ENCODE results near the gene BAZ2B.

The BAZ2B gene

DNA sequence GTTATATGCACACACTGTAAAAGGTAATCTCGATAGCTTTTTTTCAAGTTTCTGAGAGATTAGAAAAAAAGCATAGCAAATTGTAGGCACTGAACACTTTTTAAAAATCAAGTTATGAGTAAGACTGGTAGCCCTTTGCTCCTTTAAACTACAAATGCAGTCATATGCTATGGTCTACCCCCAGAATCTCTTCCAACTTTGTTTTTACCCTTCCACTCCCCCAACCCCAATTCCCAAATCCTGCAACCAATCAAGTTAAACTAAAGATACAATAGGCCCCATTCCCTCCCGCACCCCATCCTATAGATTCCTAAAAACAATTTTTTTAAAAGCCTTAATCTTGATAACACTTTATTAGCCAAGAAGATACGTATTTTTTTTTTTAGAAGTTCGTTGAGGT lies 752 bp upstream of the BAZ2B start:
- no peaks in the 10 kb centered on the region for H3K36me3 ChIP-seq (ENCODE audit: control insufficient read depth in 1 of 2, insufficient read depth in 2 of 2, low read length in 2 of 2)

DNA sequence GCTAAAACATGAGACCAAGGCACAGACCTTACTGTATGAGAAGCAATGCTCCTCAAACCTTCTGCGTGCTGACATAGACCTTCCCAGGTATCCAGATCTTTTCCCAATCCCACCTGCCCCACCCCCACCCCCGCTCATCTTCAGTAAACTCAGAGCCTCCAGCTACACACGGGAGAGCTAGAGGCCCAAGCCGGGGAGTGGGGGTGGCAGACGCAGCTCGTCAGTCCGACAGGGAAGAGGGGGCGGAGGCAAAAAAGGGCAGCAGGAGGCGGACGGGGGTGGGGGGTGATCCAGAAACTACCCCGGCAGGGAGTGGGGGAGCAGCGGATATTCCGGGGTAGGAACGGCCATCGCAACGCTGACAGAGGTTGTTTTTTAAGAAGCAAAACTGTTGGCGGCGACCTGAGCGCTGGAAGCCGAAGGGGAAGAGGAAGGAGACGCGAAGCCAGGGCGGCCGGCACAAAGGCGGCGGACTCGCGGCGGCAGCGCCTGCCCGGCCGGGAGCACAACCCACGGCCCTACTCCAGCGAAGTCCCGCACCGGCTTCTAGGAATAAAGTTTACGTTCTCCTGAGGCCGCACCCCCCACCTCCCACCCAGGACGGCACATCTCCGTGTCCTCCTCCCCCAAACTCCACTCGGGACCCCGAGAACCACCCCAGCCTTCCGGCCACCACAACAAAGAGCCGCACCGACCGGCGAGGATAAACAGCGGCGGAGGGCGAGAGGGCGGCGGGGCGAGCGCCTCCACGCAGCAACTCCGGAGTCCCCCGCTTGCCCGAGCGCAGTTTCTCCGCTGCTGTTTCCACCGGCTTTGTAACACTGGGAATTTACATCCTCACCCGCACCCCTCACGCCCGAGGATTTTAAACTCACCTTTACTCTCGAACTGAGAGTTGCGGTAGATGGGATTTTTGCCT lies 722 bp downstream of the BAZ2B start:
- Histone ChIP-seq H3K9me3 (ENCODE audit: control insufficient read depth in 1 of 2, low read length in 2 of 2) (no peaks in the 10 kb centered on the region), H3K27me3 (ENCODE audit: control insufficient read depth in 1 of 2, insufficient read depth in 2 of 2, low read length in 2 of 2) (no peaks in the 10 kb centered on the region), H3K27ac (ENCODE audit: low read depth, low read length) (peak overlapping the region; percentile 98), H3K4me3 (ENCODE audit: low read depth in 1 of 2, low read length in 2 of 2) (peak overlapping the region; percentile 74 to 85), H3K9ac (ENCODE audit: low read depth in 1 of 2, low read length in 2 of 2) (peak overlapping the region; percentile 86 to 90), H3K4me1 (ENCODE audit: control insufficient read depth in 1 of 2, insufficient read depth in 2 of 2, low read length in 2 of 2) (peaks cover 0 to 22% of the 10 kb centered on the region in 2 donors), H3K36me3 (ENCODE audit: control insufficient read depth in 1 of 2, insufficient read depth in 2 of 2, low read length in 2 of 2) (no peaks in the 10 kb centered on the region)

More for the DNA sequence above, 752 bp upstream of the BAZ2B start:
- Histone ChIP-seq H3K4me1 (ENCODE audit: control insufficient read depth in 1 of 2, insufficient read depth in 2 of 2, low read length in 2 of 2) (peaks cover 0 to 16% of the 10 kb centered on the region in 2 donors), H3K4me3 (ENCODE audit: low read depth in 1 of 2, low read length in 2 of 2) (peak overlapping the region; percentile 74 to 85), H3K27ac (ENCODE audit: low read depth, low read length) (no peak overlapping the region), H3K27me3 (ENCODE audit: control insufficient read depth in 1 of 2, insufficient read depth in 2 of 2, low read length in 2 of 2) (no peaks in the 10 kb centered on the region), H3K9me3 (ENCODE audit: control insufficient read depth in 1 of 2, low read length in 2 of 2) (no peaks in the 10 kb centered on the region), H3K9ac (ENCODE audit: low read depth in 1 of 2, low read length in 2 of 2) (peak overlapping the region; percentile 86 to 90)

DNA sequence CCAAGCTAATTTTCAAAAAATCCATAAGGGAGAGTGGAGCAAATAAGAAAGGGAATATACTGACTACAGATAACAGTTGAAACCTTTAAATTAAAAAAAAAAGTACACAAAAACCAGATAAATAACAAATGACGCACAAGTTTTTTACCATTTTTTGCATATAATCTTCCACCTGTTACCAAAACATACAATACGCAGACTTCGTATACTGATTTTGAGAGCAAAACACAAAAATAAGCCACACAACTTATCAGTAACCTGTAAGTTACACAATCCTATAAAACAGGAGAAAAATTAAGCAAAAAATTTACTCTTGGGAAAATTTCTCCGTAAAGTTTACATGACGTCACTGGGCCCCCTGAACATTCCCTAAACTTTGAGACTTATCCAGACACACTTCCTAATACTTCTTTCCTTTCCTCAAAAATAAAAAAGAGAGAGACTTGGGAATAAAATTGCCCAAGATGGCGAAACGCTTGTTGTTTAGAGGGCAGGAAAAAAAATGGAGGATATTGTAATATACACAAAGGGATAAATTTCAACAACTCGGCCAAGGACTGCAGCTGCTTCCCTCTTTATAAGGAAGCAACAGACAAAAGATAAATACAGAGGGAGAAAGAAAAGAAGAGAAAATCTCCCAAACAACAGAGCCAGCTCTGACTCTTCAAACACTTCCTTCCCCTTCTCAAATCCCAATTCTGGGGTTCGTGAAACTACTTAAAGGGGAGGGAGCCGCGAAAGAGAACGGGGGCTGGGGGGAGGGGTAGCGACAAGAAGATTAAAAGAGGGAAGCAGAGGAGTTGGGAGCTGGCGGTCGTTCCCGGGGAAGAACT lies 1.6 kb downstream of the BAZ2B start:
- Histone ChIP-seq H3K27ac (ENCODE audit: low read depth, low read length) (peak overlapping the region; percentile 98), H3K4me1 (ENCODE audit: control insufficient read depth in 1 of 2, insufficient read depth in 2 of 2, low read length in 2 of 2) (peaks cover 0 to 22% of the 10 kb centered on the region in 2 donors), H3K27me3 (ENCODE audit: control insufficient read depth in 1 of 2, insufficient read depth in 2 of 2, low read length in 2 of 2) (no peaks in the 10 kb centered on the region), H3K4me3 (ENCODE audit: low read depth in 1 of 2, low read length in 2 of 2) (peak overlapping the region; percentile 74 to 85), H3K36me3 (ENCODE audit: control insufficient read depth in 1 of 2, insufficient read depth in 2 of 2, low read length in 2 of 2) (no peaks in the 10 kb centered on the region), H3K9me3 (ENCODE audit: control insufficient read depth in 1 of 2, low read length in 2 of 2) (no peaks in the 10 kb centered on the region), H3K9ac (ENCODE audit: low read depth in 1 of 2, low read length in 2 of 2) (peak overlapping the region; percentile 86 to 90)

DNA sequence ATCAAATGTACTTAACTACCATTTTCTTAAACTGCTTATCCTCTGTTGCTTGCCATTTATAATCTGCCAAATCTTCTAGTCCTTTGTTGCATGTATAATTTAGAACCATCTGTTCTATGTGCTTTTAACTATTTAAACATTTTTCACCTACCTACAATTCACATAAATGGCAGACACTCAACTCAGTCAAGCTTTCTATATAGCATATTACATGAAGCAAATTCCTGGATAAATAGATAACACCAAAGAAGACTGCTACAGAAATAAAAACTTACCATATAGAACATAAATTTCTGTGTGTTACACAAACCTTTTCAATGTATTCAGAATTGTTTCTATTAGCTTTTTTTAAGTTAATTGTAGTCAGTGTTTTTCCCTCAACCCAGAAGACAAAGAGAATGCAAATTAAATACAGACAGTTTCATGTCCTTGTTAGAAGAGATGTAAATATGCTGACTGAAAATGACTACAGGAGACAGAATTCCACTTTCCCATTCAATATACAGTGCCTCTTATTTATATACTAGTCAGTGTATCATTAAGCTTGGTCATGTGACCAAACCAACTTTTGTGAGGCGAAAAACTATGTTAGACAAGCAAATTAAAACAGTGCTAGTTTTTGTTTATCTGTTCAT lies 2.6 kb downstream of the BAZ2B start:
- H3K4me3 ChIP-seq (ENCODE audit: low read depth in 1 of 2, low read length in 2 of 2), result peak overlapping the region; percentile 74 to 85
- no peaks in the 10 kb centered on the region for H3K9me3 ChIP-seq (ENCODE audit: control insufficient read depth in 1 of 2, low read length in 2 of 2)
- H3K36me3 ChIP-seq (ENCODE audit: control insufficient read depth in 1 of 2, insufficient read depth in 2 of 2, low read length in 2 of 2), result no peaks in the 10 kb centered on the region
- H3K4me1 ChIP-seq (ENCODE audit: control insufficient read depth in 1 of 2, insufficient read depth in 2 of 2, low read length in 2 of 2), result peaks cover 0 to 22% of the 10 kb centered on the region in 2 donors
- H3K9ac ChIP-seq (ENCODE audit: low read depth in 1 of 2, low read length in 2 of 2), result peak overlapping the region; percentile 86 to 90
- H3K27ac ChIP-seq (ENCODE audit: low read depth, low read length), result peak overlapping the region; percentile 98
- no peaks in the 10 kb centered on the region for H3K27me3 ChIP-seq (ENCODE audit: control insufficient read depth in 1 of 2, insufficient read depth in 2 of 2, low read length in 2 of 2)

DNA sequence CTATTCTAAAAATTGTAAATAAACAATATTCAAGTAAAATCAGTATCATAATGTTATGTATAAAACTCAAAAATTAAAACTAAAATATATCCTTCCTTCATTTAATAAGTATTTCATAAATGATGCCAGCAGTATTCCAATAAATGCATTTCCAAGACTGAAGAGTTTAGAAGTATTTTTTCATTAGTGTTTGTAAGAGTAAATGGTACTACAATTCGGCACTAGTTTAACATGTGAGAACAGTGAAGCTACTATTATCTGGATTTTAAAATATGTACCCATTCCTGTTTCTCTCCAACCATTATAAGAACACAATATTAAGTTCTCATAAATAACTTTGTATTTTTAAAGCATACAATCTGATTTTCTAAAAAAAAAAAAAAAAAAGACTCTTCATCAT lies 3.3 kb downstream of the BAZ2B start:
- Histone ChIP-seq H3K4me3 (ENCODE audit: low read depth in 1 of 2, low read length in 2 of 2) (peak overlapping the region; percentile 74 to 85), H3K36me3 (ENCODE audit: control insufficient read depth in 1 of 2, insufficient read depth in 2 of 2, low read length in 2 of 2) (no peaks in the 10 kb centered on the region), H3K27me3 (ENCODE audit: control insufficient read depth in 1 of 2, insufficient read depth in 2 of 2, low read length in 2 of 2) (no peaks in the 10 kb centered on the region), H3K27ac (ENCODE audit: low read depth, low read length) (no peak overlapping the region), H3K9me3 (ENCODE audit: control insufficient read depth in 1 of 2, low read length in 2 of 2) (no peaks in the 10 kb centered on the region), H3K9ac (ENCODE audit: low read depth in 1 of 2, low read length in 2 of 2) (peak overlapping the region in 1 of 2 donors; percentile 90), H3K4me1 (ENCODE audit: control insufficient read depth in 1 of 2, insufficient read depth in 2 of 2, low read length in 2 of 2) (peaks cover 0 to 22% of the 10 kb centered on the region in 2 donors)

DNA sequence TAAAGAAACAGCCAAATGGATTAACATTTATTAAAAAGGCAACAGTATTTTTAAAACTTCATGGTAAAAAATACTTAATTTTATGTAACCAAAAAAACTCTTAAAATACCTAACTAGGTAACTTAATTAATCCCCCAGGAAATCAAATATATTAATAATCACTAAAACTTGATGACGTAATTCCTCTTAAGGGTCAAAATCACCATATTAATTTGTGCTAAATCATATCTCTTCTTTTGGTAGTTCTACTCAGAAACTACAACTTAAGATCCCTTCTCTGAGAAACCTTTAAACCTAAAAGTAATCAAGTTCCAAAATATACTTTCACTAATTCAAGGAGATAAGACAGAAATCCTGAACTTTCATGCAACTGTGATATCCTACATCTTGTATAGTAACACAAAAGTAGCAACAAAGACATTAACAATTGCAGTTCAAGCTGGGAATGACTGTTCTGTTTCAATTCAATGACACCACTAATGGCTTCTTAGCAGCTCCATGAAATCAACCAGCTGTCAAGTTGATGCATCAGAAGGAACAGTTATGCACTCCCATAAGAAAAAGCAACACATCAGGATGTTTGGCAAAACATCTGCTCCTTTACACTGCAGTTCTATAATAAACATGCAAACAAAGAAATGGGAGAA lies 4.0 kb downstream of the BAZ2B start:
- H3K4me3 ChIP-seq (ENCODE audit: low read depth in 1 of 2, low read length in 2 of 2), result no peak overlapping the region
- no peak overlapping the region for H3K27ac ChIP-seq (ENCODE audit: low read depth, low read length)
- peaks cover 0 to 27% of the 10 kb centered on the region in 2 donors for H3K4me1 ChIP-seq (ENCODE audit: control insufficient read depth in 1 of 2, insufficient read depth in 2 of 2, low read length in 2 of 2)
- no peaks in the 10 kb centered on the region for H3K9me3 ChIP-seq (ENCODE audit: control insufficient read depth in 1 of 2, low read length in 2 of 2)
- H3K27me3 ChIP-seq (ENCODE audit: control insufficient read depth in 1 of 2, insufficient read depth in 2 of 2, low read length in 2 of 2), result no peaks in the 10 kb centered on the region
- H3K9ac ChIP-seq (ENCODE audit: low read depth in 1 of 2, low read length in 2 of 2), result no peak overlapping the region
- H3K36me3 ChIP-seq (ENCODE audit: control insufficient read depth in 1 of 2, insufficient read depth in 2 of 2, low read length in 2 of 2), result no peaks in the 10 kb centered on the region

DNA sequence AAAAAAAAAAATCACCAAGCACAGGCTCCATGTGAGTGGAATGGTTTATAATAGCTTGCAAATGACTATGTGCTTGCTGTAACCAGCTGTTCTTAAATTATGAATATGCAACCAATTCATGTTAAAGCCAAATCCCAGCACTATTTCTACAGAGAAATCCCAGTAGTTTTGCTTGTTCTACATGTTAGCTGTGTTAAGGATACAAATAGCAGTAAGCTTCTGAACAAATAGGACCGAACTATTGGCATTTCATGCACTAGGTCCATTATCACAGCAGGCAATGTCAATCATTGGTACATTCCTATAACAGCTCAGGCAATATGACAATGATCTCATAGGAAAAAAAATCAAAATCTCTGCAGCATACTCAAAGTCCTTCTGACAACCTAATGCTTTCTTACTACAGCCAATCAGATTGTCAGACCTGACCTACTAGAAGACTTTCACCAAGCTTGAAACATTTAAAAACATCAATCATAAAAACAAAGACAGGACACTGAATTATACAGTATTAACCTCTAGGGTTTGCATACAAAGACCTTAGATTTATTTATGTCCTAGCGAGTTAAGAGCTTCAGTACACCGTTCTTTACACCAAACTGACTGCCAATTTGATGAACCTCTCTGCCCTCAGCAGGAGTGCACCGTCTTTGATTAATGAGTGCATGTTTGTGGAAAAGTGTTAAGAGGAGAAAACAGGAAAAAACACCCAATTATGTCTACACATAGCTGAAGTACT lies 6.4 kb downstream of the BAZ2B start:
- no peak overlapping the region for H3K27ac ChIP-seq (ENCODE audit: low read depth, low read length)
- no peaks in the 10 kb centered on the region for H3K27me3 ChIP-seq (ENCODE audit: control insufficient read depth in 1 of 2, insufficient read depth in 2 of 2, low read length in 2 of 2)
- H3K4me1 ChIP-seq (ENCODE audit: control insufficient read depth in 1 of 2, insufficient read depth in 2 of 2, low read length in 2 of 2), result peaks cover 12 to 42% of the 10 kb centered on the region in 2 donors
- no peaks in the 10 kb centered on the region for H3K9me3 ChIP-seq (ENCODE audit: control insufficient read depth in 1 of 2, low read length in 2 of 2)
- no peaks in the 10 kb centered on the region for H3K36me3 ChIP-seq (ENCODE audit: control insufficient read depth in 1 of 2, insufficient read depth in 2 of 2, low read length in 2 of 2)
- no peak overlapping the region for H3K9ac ChIP-seq (ENCODE audit: low read depth in 1 of 2, low read length in 2 of 2)
- no peak overlapping the region for H3K4me3 ChIP-seq (ENCODE audit: low read depth in 1 of 2, low read length in 2 of 2)

DNA sequence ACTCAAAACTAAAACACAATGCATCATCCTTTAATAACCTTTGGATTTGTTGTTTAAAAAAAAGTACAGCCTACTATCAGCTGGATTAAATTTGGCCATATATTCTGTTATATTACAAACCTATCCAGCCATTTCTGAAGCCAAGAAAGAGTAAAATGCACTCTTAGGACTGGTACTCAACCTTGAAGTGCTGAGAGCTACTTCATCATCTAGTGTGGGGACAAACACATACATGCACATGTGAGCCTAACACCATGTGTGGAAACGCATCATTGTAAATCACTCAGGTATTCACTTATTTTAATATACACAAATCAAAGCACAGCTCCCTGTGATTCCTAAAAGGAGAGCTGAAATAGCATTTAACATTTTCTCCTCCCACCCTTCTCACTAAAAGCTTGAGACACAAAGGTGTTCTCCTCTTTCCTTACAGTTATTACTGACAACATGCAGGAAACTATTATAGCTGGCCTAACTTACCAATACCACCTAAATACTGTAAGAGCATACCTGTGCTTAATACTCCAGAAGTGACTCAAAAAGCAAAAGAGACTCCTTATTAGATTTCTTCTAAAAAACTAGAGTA lies 7.5 kb downstream of the BAZ2B start:
- peaks cover 14 to 42% of the 10 kb centered on the region in 2 donors for H3K4me1 ChIP-seq (ENCODE audit: control insufficient read depth in 1 of 2, insufficient read depth in 2 of 2, low read length in 2 of 2)
- no peak overlapping the region for H3K9ac ChIP-seq (ENCODE audit: low read depth in 1 of 2, low read length in 2 of 2)
- no peak overlapping the region for H3K4me3 ChIP-seq (ENCODE audit: low read depth in 1 of 2, low read length in 2 of 2)
- no peak overlapping the region for H3K27ac ChIP-seq (ENCODE audit: low read depth, low read length)
- no peaks in the 10 kb centered on the region for H3K27me3 ChIP-seq (ENCODE audit: control insufficient read depth in 1 of 2, insufficient read depth in 2 of 2, low read length in 2 of 2)
- H3K9me3 ChIP-seq (ENCODE audit: control insufficient read depth in 1 of 2, low read length in 2 of 2), result no peaks in the 10 kb centered on the region
- H3K36me3 ChIP-seq (ENCODE audit: control insufficient read depth in 1 of 2, insufficient read depth in 2 of 2, low read length in 2 of 2), result no peaks in the 10 kb centered on the region

DNA sequence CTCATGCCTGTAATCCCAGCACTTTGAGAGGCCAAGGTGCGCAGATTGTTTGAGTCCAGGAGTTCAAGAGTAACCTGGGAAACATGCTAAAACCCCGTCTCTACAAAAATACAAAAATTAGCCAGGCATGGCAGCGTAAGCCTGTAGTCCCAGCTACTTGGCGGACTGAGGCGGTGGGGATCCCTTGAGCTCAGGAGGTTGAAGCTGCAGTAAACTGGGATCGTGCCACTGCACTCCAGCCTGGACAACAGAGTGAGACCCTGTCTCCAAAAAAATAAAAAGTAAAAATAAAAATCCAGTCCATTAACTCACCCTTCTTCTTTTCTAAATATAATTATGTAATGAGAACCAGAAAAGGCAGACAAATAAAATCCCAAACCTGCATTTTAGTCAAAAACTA lies 8.2 kb downstream of the BAZ2B start:
- Histone ChIP-seq H3K27ac (ENCODE audit: low read depth, low read length) (no peak overlapping the region), H3K36me3 (ENCODE audit: control insufficient read depth in 1 of 2, insufficient read depth in 2 of 2, low read length in 2 of 2) (no peaks in the 10 kb centered on the region), H3K27me3 (ENCODE audit: control insufficient read depth in 1 of 2, insufficient read depth in 2 of 2, low read length in 2 of 2) (no peaks in the 10 kb centered on the region), H3K4me3 (ENCODE audit: low read depth in 1 of 2, low read length in 2 of 2) (no peak overlapping the region), H3K4me1 (ENCODE audit: control insufficient read depth in 1 of 2, insufficient read depth in 2 of 2, low read length in 2 of 2) (peaks cover 14 to 42% of the 10 kb centered on the region in 2 donors), H3K9me3 (ENCODE audit: control insufficient read depth in 1 of 2, low read length in 2 of 2) (no peaks in the 10 kb centered on the region), H3K9ac (ENCODE audit: low read depth in 1 of 2, low read length in 2 of 2) (no peak overlapping the region)

Measured in duodenal mucosa (tissue), 2 donors.